WTC11 (cell line): ENCODE results near the gene B3GAT1. TPM values are rescaled to one million over a fixed set of nuclear protein-coding genes. Genes with fewer than 3 reads are reported as not detected.

Experiments used
- ATAC-seq: fragments of 200-7000 bp; cut with Tn5 transposase; 2 replicates; pipeline ENCODE4 v1.10.0; 2021; ENCODE audit warnings: mild to moderate bottlenecking, moderate library complexity
- CTCF ChIA-PET: fragments of 300-600 bp; sonication (Branson Sonifier 250); formaldehyde crosslinking; loops from one replicate; lab custom pipeline; 2021; ENCODE audit warnings: antibody characterized with exemption; lab: Charles Lee
- POLR2A ChIA-PET: fragments of 350-600 bp; sonication (Branson Sonifier 250); formaldehyde crosslinking; loops from one replicate; lab custom pipeline; 2021; ENCODE audit warnings: antibody characterized with exemption; lab: Charles Lee
- DNase-seq: peaks from one replicate; pipeline ENCODE4 v3.0.0; 2021; ENCODE audit warnings: low spot score
- H3K27ac Mint-ChIP-seq: 2 replicates; pipeline ENCODE4 v1.8.0; 2021; ENCODE audit warnings: mixed read lengths
- H3K27me3 Mint-ChIP-seq: 2 replicates; pipeline ENCODE4 v1.8.0; 2021; ENCODE audit warnings: low read depth, mild to moderate bottlenecking, moderate library complexity, mixed read lengths
- H3K36me3 Mint-ChIP-seq: 2 replicates; pipeline ENCODE4 v1.8.0; 2021; ENCODE audit warnings: mixed read lengths
- H3K4me1 Mint-ChIP-seq: 2 replicates; pipeline ENCODE4 v1.8.0; 2022; ENCODE audit warnings: mixed read lengths
- H3K4me3 Mint-ChIP-seq: 2 replicates; pipeline ENCODE4 v1.8.0; 2021; ENCODE audit warnings: mild to moderate bottlenecking, moderate library complexity, mixed read lengths
- H3K9me3 Mint-ChIP-seq: 2 replicates; pipeline ENCODE4 v1.8.0; 2021; ENCODE audit warnings: mixed read lengths
- E2F5 ChIP-seq: sonication (generic); formaldehyde crosslinking; IDR thresholded peaks from 2 replicates; pipeline ENCODE4 v1.8.1; 2022; ENCODE audit warnings: mild to moderate bottlenecking, moderate library complexity, missing genetic modification reagents
- ELF4 ChIP-seq: sonication (generic); formaldehyde crosslinking; IDR thresholded peaks from 2 replicates; pipeline ENCODE4 v1.8.1; 2022; ENCODE audit warnings: low read depth, mild to moderate bottlenecking, moderate library complexity, missing genetic modification reagents
- FOXJ3 ChIP-seq: sonication (generic); formaldehyde crosslinking; IDR thresholded peaks from 2 replicates; pipeline ENCODE4 v1.9.0; 2021; ENCODE audit warnings: missing genetic modification reagents, mild to moderate bottlenecking, borderline replicate concordance
- GABPB1 ChIP-seq: sonication (generic); formaldehyde crosslinking; IDR thresholded peaks from 2 replicates; pipeline ENCODE4 v1.8.1; 2023; ENCODE audit warnings: mild to moderate bottlenecking, missing genetic modification reagents
- IRF2 ChIP-seq: sonication (generic); formaldehyde crosslinking; IDR thresholded peaks from 2 replicates; pipeline ENCODE4 v1.8.0; 2022; ENCODE audit warnings: low read depth, missing genetic modification reagents, borderline replicate concordance
- NFYB ChIP-seq: sonication (generic); formaldehyde crosslinking; conservative IDR thresholded peaks from 2 replicates; pipeline ENCODE4 v1.8.0; 2022; ENCODE audit warnings: low read depth, missing genetic modification reagents
- TCF7 ChIP-seq: sonication (generic); formaldehyde crosslinking; IDR thresholded peaks from 2 replicates; pipeline ENCODE4 v1.8.0; 2022; ENCODE audit warnings: mild to moderate bottlenecking, low read depth, missing genetic modification reagents, moderate library complexity
- TP53 ChIP-seq: sonication (generic); formaldehyde crosslinking; IDR thresholded peaks from 2 replicates; pipeline ENCODE4 v1.8.1; 2023; ENCODE audit warnings: mild to moderate bottlenecking, missing genetic modification reagents
- ZNF263 ChIP-seq: sonication (generic); formaldehyde crosslinking; IDR thresholded peaks from 2 replicates; pipeline ENCODE4 v1.8.1; 2022; ENCODE audit warnings: low read depth, mild to moderate bottlenecking, moderate library complexity, missing genetic modification reagents
- ZNF396 ChIP-seq: fragments of 250-450 bp; sonication (Bioruptor Pico); IDR thresholded peaks from 2 replicates; pipeline ENCODE4 v1.8.0; 2021; ENCODE audit warnings: mild to moderate bottlenecking, moderate library complexity, borderline replicate concordance
- ZNF671 ChIP-seq: fragments of 250-450 bp; sonication (Bioruptor Pico); IDR thresholded peaks from 2 replicates; pipeline ENCODE4 v1.8.0; 2021; ENCODE audit warnings: mild to moderate bottlenecking
- total RNA-seq: library from RNA; stranded (reverse); gene quantifications from 3 replicates; pipeline ENCODE4 v1.2.3, GENCODE V29; 2021
- TF ChIP-seq, protein P1 (sequence below): fragments of 200-600 bp; IDR thresholded peaks from 2 replicates; pipeline ENCODE4 v1.8.0; 2022; ENCODE audit warnings: antibody characterized with exemption
- TF ChIP-seq, protein P2 (sequence below): sonication (generic); formaldehyde crosslinking; IDR thresholded peaks from 2 replicates; pipeline ENCODE4 v1.8.0; 2023; ENCODE audit warnings: mild to moderate bottlenecking, missing genetic modification reagents
- TF ChIP-seq, protein P3 (sequence below): sonication (generic); formaldehyde crosslinking; IDR thresholded peaks from 2 replicates; pipeline ENCODE4 v1.8.0; 2022; ENCODE audit warnings: mild to moderate bottlenecking, missing genetic modification reagents
- TF ChIP-seq, protein P4 (sequence below): sonication (generic); formaldehyde crosslinking; conservative IDR thresholded peaks from 2 replicates; pipeline ENCODE4 v1.8.1; 2022; ENCODE audit warnings: mild to moderate bottlenecking, missing genetic modification reagents
- TF ChIP-seq, protein P5 (sequence below): sonication (generic); formaldehyde crosslinking; IDR thresholded peaks from 2 replicates; pipeline ENCODE4 v1.8.1; 2022; ENCODE audit warnings: missing genetic modification reagents, borderline replicate concordance
- TF ChIP-seq, protein P6 (sequence below): sonication (generic); formaldehyde crosslinking; IDR thresholded peaks from 2 replicates; pipeline ENCODE4 v1.8.1; 2022; ENCODE audit warnings: low read depth, mild to moderate bottlenecking, moderate library complexity, missing genetic modification reagents, borderline replicate concordance
- TF ChIP-seq, protein P7 (sequence below): fragments of 250-450 bp; sonication (Bioruptor Pico); IDR thresholded peaks from 2 replicates; pipeline ENCODE4 v1.9.0; 2021; ENCODE audit warnings: mild to moderate bottlenecking, borderline replicate concordance

B3GAT1 gene
- total RNA-seq, 1 experiment from 2014 or later = 30.0 TPM

- H3K27me3 Mint-ChIP-seq = no peaks in the 10 kb centered on the region
- H3K4me1 Mint-ChIP-seq = peaks cover 10% of the 10 kb centered on the region
- POLR2A ChIA-PET = no interaction called here
- H3K9me3 Mint-ChIP-seq = peaks cover 3% of the 10 kb centered on the region; the same call in 1 of the 2 replicates
- no peak overlapping the region for H3K27ac Mint-ChIP-seq
- peaks cover 8% of the 10 kb centered on the region; the same call in 1 of the 2 replicates for H3K36me3 Mint-ChIP-seq
- TF ChIP-seq ZNF671 (CRISPR knock-in tag) = no peak
- TF ChIP-seq E2F5 (CRISPR knock-in tag) = no peak
- TF ChIP-seq GABPB1 = no peak
- TF ChIP-seq, protein P1, sequence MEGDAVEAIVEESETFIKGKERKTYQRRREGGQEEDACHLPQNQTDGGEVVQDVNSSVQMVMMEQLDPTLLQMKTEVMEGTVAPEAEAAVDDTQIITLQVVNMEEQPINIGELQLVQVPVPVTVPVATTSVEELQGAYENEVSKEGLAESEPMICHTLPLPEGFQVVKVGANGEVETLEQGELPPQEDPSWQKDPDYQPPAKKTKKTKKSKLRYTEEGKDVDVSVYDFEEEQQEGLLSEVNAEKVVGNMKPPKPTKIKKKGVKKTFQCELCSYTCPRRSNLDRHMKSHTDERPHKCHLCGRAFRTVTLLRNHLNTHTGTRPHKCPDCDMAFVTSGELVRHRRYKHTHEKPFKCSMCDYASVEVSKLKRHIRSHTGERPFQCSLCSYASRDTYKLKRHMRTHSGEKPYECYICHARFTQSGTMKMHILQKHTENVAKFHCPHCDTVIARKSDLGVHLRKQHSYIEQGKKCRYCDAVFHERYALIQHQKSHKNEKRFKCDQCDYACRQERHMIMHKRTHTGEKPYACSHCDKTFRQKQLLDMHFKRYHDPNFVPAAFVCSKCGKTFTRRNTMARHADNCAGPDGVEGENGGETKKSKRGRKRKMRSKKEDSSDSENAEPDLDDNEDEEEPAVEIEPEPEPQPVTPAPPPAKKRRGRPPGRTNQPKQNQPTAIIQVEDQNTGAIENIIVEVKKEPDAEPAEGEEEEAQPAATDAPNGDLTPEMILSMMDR = peak; percentile 36; the same call in 1 of the 2 replicates
- TF ChIP-seq FOXJ3 = no peak
- no peak for TF ChIP-seq NFYB (CRISPR knock-in tag)
- TF ChIP-seq TP53 (CRISPR knock-in tag) = no peak
- CTCF ChIA-PET = interaction anchor here (0.6 to 1.9 kb wide), 4 partner anchors 15 to 36 kb away, joined by 3 to 7 read pairs (median 4); no protein-coding TSS in a partner anchor
- no peak overlapping the region for H3K4me3 Mint-ChIP-seq
- ATAC-seq (no peak; the same call in 1 of the 2 replicates), DNase-seq (no peak)
These were observed 21.1 kb downstream of the B3GAT1 start for GRCh38 chr11:134390706-134391569.

GRCh38 chr11:134389464-134390180, 22.4 kb downstream of the B3GAT1 start:
- no peak for ATAC-seq
- H3K36me3 Mint-ChIP-seq = peaks cover 11% of the 10 kb centered on the region; the same call in 1 of the 2 replicates
- DNase-seq = no peak
- peaks cover 3% of the 10 kb centered on the region; the same call in 1 of the 2 replicates for H3K9me3 Mint-ChIP-seq
- POLR2A ChIA-PET = no interaction called here
- peaks cover 10% of the 10 kb centered on the region for H3K4me1 Mint-ChIP-seq
- H3K4me3 Mint-ChIP-seq = no peak overlapping the region
- CTCF ChIA-PET = no interaction called here
- no peaks in the 10 kb centered on the region for H3K27me3 Mint-ChIP-seq
- H3K27ac Mint-ChIP-seq = no peak overlapping the region
- TF ChIP-seq, protein P2, sequence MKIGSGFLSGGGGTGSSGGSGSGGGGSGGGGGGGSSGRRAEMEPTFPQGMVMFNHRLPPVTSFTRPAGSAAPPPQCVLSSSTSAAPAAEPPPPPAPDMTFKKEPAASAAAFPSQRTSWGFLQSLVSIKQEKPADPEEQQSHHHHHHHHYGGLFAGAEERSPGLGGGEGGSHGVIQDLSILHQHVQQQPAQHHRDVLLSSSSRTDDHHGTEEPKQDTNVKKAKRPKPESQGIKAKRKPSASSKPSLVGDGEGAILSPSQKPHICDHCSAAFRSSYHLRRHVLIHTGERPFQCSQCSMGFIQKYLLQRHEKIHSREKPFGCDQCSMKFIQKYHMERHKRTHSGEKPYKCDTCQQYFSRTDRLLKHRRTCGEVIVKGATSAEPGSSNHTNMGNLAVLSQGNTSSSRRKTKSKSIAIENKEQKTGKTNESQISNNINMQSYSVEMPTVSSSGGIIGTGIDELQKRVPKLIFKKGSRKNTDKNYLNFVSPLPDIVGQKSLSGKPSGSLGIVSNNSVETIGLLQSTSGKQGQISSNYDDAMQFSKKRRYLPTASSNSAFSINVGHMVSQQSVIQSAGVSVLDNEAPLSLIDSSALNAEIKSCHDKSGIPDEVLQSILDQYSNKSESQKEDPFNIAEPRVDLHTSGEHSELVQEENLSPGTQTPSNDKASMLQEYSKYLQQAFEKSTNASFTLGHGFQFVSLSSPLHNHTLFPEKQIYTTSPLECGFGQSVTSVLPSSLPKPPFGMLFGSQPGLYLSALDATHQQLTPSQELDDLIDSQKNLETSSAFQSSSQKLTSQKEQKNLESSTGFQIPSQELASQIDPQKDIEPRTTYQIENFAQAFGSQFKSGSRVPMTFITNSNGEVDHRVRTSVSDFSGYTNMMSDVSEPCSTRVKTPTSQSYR (CRISPR knock-in tag) = no peak
- TF ChIP-seq, protein P3, sequence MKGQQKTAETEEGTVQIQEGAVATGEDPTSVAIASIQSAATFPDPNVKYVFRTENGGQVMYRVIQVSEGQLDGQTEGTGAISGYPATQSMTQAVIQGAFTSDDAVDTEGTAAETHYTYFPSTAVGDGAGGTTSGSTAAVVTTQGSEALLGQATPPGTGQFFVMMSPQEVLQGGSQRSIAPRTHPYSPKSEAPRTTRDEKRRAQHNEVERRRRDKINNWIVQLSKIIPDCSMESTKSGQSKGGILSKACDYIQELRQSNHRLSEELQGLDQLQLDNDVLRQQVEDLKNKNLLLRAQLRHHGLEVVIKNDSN = no peak
- TF ChIP-seq TCF7 (CRISPR knock-in tag) = no peak
- TF ChIP-seq, protein P4, sequence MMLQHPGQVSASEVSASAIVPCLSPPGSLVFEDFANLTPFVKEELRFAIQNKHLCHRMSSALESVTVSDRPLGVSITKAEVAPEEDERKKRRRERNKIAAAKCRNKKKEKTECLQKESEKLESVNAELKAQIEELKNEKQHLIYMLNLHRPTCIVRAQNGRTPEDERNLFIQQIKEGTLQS (CRISPR knock-in tag) = no peak
- TF ChIP-seq, protein P5, sequence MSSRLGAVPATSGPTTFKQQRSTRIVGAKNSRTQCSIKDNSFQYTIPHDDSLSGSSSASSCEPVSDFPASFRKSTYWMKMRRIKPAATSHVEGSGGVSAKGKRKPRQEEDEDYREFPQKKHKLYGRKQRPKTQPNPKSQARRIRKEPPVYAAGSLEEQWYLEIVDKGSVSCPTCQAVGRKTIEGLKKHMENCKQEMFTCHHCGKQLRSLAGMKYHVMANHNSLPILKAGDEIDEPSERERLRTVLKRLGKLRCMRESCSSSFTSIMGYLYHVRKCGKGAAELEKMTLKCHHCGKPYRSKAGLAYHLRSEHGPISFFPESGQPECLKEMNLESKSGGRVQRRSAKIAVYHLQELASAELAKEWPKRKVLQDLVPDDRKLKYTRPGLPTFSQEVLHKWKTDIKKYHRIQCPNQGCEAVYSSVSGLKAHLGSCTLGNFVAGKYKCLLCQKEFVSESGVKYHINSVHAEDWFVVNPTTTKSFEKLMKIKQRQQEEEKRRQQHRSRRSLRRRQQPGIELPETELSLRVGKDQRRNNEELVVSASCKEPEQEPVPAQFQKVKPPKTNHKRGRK (CRISPR knock-in tag) = no peak
- no peak for TF ChIP-seq IRF2
- TF ChIP-seq, protein P6, sequence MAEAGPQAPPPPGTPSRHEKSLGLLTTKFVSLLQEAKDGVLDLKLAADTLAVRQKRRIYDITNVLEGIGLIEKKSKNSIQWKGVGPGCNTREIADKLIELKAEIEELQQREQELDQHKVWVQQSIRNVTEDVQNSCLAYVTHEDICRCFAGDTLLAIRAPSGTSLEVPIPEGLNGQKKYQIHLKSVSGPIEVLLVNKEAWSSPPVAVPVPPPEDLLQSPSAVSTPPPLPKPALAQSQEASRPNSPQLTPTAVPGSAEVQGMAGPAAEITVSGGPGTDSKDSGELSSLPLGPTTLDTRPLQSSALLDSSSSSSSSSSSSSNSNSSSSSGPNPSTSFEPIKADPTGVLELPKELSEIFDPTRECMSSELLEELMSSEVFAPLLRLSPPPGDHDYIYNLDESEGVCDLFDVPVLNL (CRISPR knock-in tag) = no peak
- no peak for TF ChIP-seq ZNF396
- TF ChIP-seq, protein P7, sequence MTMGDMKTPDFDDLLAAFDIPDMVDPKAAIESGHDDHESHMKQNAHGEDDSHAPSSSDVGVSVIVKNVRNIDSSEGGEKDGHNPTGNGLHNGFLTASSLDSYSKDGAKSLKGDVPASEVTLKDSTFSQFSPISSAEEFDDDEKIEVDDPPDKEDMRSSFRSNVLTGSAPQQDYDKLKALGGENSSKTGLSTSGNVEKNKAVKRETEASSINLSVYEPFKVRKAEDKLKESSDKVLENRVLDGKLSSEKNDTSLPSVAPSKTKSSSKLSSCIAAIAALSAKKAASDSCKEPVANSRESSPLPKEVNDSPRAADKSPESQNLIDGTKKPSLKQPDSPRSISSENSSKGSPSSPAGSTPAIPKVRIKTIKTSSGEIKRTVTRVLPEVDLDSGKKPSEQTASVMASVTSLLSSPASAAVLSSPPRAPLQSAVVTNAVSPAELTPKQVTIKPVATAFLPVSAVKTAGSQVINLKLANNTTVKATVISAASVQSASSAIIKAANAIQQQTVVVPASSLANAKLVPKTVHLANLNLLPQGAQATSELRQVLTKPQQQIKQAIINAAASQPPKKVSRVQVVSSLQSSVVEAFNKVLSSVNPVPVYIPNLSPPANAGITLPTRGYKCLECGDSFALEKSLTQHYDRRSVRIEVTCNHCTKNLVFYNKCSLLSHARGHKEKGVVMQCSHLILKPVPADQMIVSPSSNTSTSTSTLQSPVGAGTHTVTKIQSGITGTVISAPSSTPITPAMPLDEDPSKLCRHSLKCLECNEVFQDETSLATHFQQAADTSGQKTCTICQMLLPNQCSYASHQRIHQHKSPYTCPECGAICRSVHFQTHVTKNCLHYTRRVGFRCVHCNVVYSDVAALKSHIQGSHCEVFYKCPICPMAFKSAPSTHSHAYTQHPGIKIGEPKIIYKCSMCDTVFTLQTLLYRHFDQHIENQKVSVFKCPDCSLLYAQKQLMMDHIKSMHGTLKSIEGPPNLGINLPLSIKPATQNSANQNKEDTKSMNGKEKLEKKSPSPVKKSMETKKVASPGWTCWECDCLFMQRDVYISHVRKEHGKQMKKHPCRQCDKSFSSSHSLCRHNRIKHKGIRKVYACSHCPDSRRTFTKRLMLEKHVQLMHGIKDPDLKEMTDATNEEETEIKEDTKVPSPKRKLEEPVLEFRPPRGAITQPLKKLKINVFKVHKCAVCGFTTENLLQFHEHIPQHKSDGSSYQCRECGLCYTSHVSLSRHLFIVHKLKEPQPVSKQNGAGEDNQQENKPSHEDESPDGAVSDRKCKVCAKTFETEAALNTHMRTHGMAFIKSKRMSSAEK (CRISPR knock-in tag) = no peak
- TF ChIP-seq ZNF263 (CRISPR knock-in tag) = no peak
- TF ChIP-seq ELF4 = no peak
